IMR-90 (cell line): ENCODE data around the gene C13orf42. TPM values are rescaled to one million over a fixed set of nuclear protein-coding genes. Genes with fewer than 3 reads are reported as not detected.

Experiments used
- ATAC-seq: fragments of 200-7000 bp; cut with Tn5 transposase; 2 replicates; pipeline ENCODE4 v1.9.1; 2020; ENCODE audit warnings: low read depth, mild to moderate bottlenecking, moderate library complexity
- BruUV-seq: library from RNA; stranded (reverse); fragments of 400-500 nt; replicated peaks from 2 replicates; lab custom pipeline; 2021; lab: Mats Ljungman, UMichigan
- CTCF ChIA-PET: fragments of 300-600 bp; formaldehyde crosslinking; extraction: SDS; loops from one replicate; lab custom pipeline; 2021; ENCODE audit warnings: antibody characterized with exemption; lab: Yijun Ruan, JAX
- POLR2A ChIA-PET: fragments of 300-600 bp; sonication (Branson Sonifier 250); formaldehyde crosslinking; loops from one replicate; lab custom pipeline; 2022; ENCODE audit warnings: antibody characterized with exemption; ENCODE audit not compliant: unreplicated experiment; lab: Charles Lee
- DNase-seq: peaks from one replicate; pipeline ENCODE4 v3.0.0; 2013
- H2AFZ ChIP-seq: replicated peaks from 2 replicates; pipeline ENCODE3; 2013; ENCODE audit warnings: low read length, mild to moderate bottlenecking; ENCODE audit not compliant: poor library complexity
- H2AK5ac ChIP-seq: 2 replicates; pipeline ENCODE4 v1.6.1; 2013; ENCODE audit warnings: low read depth, low read length, inconsistent platforms
- H2AK9ac ChIP-seq: replicated peaks from 2 replicates; pipeline ENCODE3; 2013; ENCODE audit warnings: mild to moderate bottlenecking, low read depth, low read length, moderate library complexity; ENCODE audit not compliant: poor library complexity
- H2BK120ac ChIP-seq: 2 replicates; pipeline ENCODE4 v1.6.1; 2013; ENCODE audit warnings: low read depth, low read length, inconsistent platforms
- H2BK15ac ChIP-seq: 3 replicates; pipeline ENCODE4 v1.6.1; 2013; ENCODE audit warnings: low read depth, low read length, inconsistent platforms
- H2BK20ac ChIP-seq: 2 replicates; pipeline ENCODE4 v1.6.1; 2013; ENCODE audit warnings: low read depth, mild to moderate bottlenecking, inconsistent platforms, low read length, moderate library complexity
- H2BK5ac ChIP-seq: 2 replicates; pipeline ENCODE4 v1.6.1; 2013; ENCODE audit warnings: mild to moderate bottlenecking, low read depth, low read length, inconsistent platforms; ENCODE audit not compliant: poor library complexity, severe bottlenecking
- H3K14ac ChIP-seq: replicated peaks from 2 replicates; pipeline ENCODE4 v1.6.1; 2013; ENCODE audit warnings: low read depth, low read length, inconsistent platforms
- H3K18ac ChIP-seq: 2 replicates; pipeline ENCODE4 v1.6.1; 2013; ENCODE audit warnings: low read depth, low read length, control low read depth
- H3K23ac ChIP-seq: 2 replicates; pipeline ENCODE4 v1.6.1; 2013; ENCODE audit warnings: low read depth, low read length, inconsistent platforms
- H3K27ac ChIP-seq: 2 replicates; pipeline ENCODE4 v1.5.1; 2013; ENCODE audit warnings: mild to moderate bottlenecking, control low read depth, low read length; ENCODE audit not compliant: insufficient read depth
- H3K27me3 ChIP-seq: 2 replicates; pipeline ENCODE4 v1.6.1; 2013; ENCODE audit warnings: low read length; ENCODE audit not compliant: control insufficient read depth, insufficient read depth
- H3K36me3 ChIP-seq: 2 replicates; pipeline ENCODE4 v1.6.1; 2013; ENCODE audit warnings: low read length, mixed read lengths; ENCODE audit not compliant: control insufficient read depth, insufficient read depth
- H3K4ac ChIP-seq: 2 replicates; pipeline ENCODE4 v1.6.1; 2013; ENCODE audit warnings: low read depth, low read length, inconsistent platforms
- H3K4me1 ChIP-seq: 2 replicates; pipeline ENCODE4 v1.6.1; 2013; ENCODE audit warnings: low read length, mixed read lengths; ENCODE audit not compliant: control insufficient read depth, insufficient read depth
- H3K4me2 ChIP-seq: 2 replicates; pipeline ENCODE4 v1.6.1; 2013; ENCODE audit warnings: low read depth, mild to moderate bottlenecking, control low read depth, low read length, moderate library complexity
- H3K4me3 ChIP-seq: 2 replicates; pipeline ENCODE4 v1.5.1; 2013; ENCODE audit warnings: low read depth, mild to moderate bottlenecking, control low read depth, low read length, moderate library complexity; ENCODE audit not compliant: insufficient read depth
- H3K56ac ChIP-seq: 2 replicates; pipeline ENCODE4 v1.6.1; 2013; ENCODE audit warnings: low read length, inconsistent platforms; ENCODE audit not compliant: insufficient read depth; ENCODE audit errors: extremely low read depth
- H3K79me1 ChIP-seq, 2 experiments: 2 replicates each; pipeline ENCODE4 v1.6.1; 2013; ENCODE audit warnings: low read length in 2 of 2, inconsistent platforms in 1 of 2, low read depth in 1 of 2
- H3K9ac ChIP-seq: 2 replicates; pipeline ENCODE4 v1.6.1; 2013; ENCODE audit warnings: low read depth, low read length, control low read depth
- H3K9me1 ChIP-seq: 2 replicates; pipeline ENCODE4 v1.6.1; 2013; ENCODE audit warnings: low read length, inconsistent platforms; ENCODE audit not compliant: insufficient read depth
- H3K9me3 ChIP-seq: 2 replicates; pipeline ENCODE4 v1.6.1; 2013; ENCODE audit warnings: low read length; ENCODE audit not compliant: control insufficient read depth, insufficient read depth
- H4K20me1 ChIP-seq: 2 replicates; pipeline ENCODE4 v1.6.1; 2013; ENCODE audit warnings: low read length, inconsistent platforms; ENCODE audit not compliant: insufficient read depth
- H4K5ac ChIP-seq: 2 replicates; pipeline ENCODE4 v1.6.1; 2013; ENCODE audit warnings: mild to moderate bottlenecking, low read depth, low read length, control low read depth
- H4K8ac ChIP-seq, 2 experiments: 2 replicates each; pipeline ENCODE4 v1.6.1; 2013; ENCODE audit warnings: low read depth in 2 of 2, low read length in 2 of 2, control low read depth in 1 of 2, inconsistent platforms in 1 of 2
- H4K91ac ChIP-seq: 2 replicates; pipeline ENCODE4 v1.6.1; 2013; ENCODE audit warnings: low read depth, low read length, inconsistent platforms; ENCODE audit not compliant: insufficient read depth
- MAFK ChIP-seq: IDR thresholded peaks from 2 replicates; pipeline ENCODE4 v1.6.1; 2012; ENCODE audit warnings: low read depth, low read length, improper control_type of control experiment
- MAZ ChIP-seq: IDR thresholded peaks from 2 replicates; pipeline ENCODE4 v1.6.1; 2012; ENCODE audit warnings: low read depth, mild to moderate bottlenecking, low read length, improper control_type of control experiment, moderate library complexity, borderline replicate concordance
- MXI1 ChIP-seq: IDR thresholded peaks from 2 replicates; pipeline ENCODE4 v1.6.1; 2012; ENCODE audit warnings: low read depth, mild to moderate bottlenecking, low read length, moderate library complexity, borderline replicate concordance
- NFE2L2 ChIP-seq: fragments of 150-350 bp; IDR thresholded peaks from 2 replicates; pipeline ENCODE4 v1.6.1; 2016; ENCODE audit warnings: low read depth, mild to moderate bottlenecking, low read length
- RAD21 ChIP-seq: IDR thresholded peaks from 2 replicates; pipeline ENCODE4 v1.6.1; 2012; ENCODE audit warnings: low read length, improper control_type of control experiment
- RFX5 ChIP-seq: IDR thresholded peaks from 2 replicates; pipeline ENCODE4 v1.8.0; 2012; ENCODE audit warnings: low read depth, mild to moderate bottlenecking, low read length, moderate library complexity
- WGBS, 2 experiments: methylation state at CpG; one replicate each; pipeline versions ENCODE4 v1.1.5 to v1.1.7; 2013; ENCODE audit warnings: missing lambda C conversion rate in 2 of 2; ENCODE audit not compliant: insufficient read length in 1 of 2; ENCODE audit errors: extremely low coverage in 2 of 2; 5-methylcytosine and 5-hydroxymethylcytosine counted together
- dilution Hi-C: fragments of 300-500 bp; cut with HindIII; formaldehyde crosslinking; loops from one replicate; pipeline ENCODE4 v1.14.3; 2018; ENCODE audit warnings: low sequenced_read_pairs; ENCODE audit not compliant: unreplicated experiment
- in situ Hi-C: fragments of 300-500 bp; cut with MboI; formaldehyde crosslinking; loops from 3 replicates; pipeline ENCODE4 v1.14.3; 2019; ENCODE audit warnings: low sequenced_read_pairs, inconsistent platforms, mixed read lengths
- intact Hi-C: fragments of 100-400 bp; cut with micrococcal nuclease; formaldehyde crosslinking; loops from 2 replicates; pipeline ENCODE4 v1.10.0; 2022
- polyA plus RNA-seq, 3 experiments: library from polyadenylated mRNA; depleted of rRNA; stranded (reverse); fragments of >200 nt; gene quantifications; 2 replicates each; pipeline ENCODE4 v1.2.3, GENCODE V29; 2012; ENCODE audit warnings: low replicate concordance in 1 of 3
- total RNA-seq: library from RNA; depleted of rRNA; stranded (reverse); fragments of >200 nt; gene quantifications from 2 replicates; pipeline ENCODE4 v1.2.3, GENCODE V29; 2012
- TF ChIP-seq, protein P1 (sequence below): fragments of 150-350 bp; IDR thresholded peaks from 2 replicates; pipeline ENCODE4 v1.6.1; 2017; ENCODE audit warnings: mild to moderate bottlenecking, antibody characterized with exemption, low read length, low read depth
- TF ChIP-seq, protein P2 (sequence below): conservative IDR thresholded peaks from 2 replicates; pipeline ENCODE4 v1.5.1; 2012; ENCODE audit warnings: mild to moderate bottlenecking, low read depth, low read length, improper control_type of control experiment

C13orf42 gene
- total and polyA plus RNA-seq, 2 of the 4 experiments (the other 2 are of a cell fraction), result not detected

DNA sequence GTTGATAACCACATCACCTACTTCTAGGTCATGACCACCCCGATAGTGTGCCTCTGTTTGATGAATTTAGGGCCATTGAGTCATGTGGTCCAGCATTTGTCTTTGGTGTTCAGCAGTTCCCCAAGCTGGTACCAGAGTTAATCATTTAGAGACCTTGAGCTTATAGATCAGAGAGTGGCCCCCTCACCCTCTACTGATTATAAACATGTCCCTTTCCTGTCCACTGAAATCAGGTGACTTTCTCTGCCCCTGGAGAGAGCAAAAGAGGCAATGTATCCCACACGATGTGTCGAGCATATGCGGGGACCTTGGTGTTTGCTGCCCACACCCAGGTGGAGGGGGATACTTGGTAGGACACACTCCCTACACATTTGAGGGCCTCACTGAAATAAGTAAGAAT is 46.3 kb downstream of the C13orf42 start:
- ChIA-PET CTCF (no interaction called here), POLR2A (no interaction called here)
- Histone ChIP-seq H2AK9ac (no peak overlapping the region), H3K4me1 (peaks cover 1% of the 10 kb centered on the region; the same call in 1 of the 2 replicates), H4K8ac (no peak overlapping the region), H4K20me1 (no peaks in the 10 kb centered on the region), H3K9me1 (no peaks in the 10 kb centered on the region), H3K9ac (no peak overlapping the region), H3K79me1 (no peaks in the 10 kb centered on the region), H3K4me3 (no peak overlapping the region), H4K91ac (no peak overlapping the region), H3K27me3 (peaks cover 45% of the 10 kb centered on the region), H3K14ac (no peak overlapping the region), H2BK120ac (no peak overlapping the region), H3K9me3 (no peaks in the 10 kb centered on the region), H4K5ac (no peak overlapping the region), H2BK20ac (no peak overlapping the region), H2AFZ (no peak overlapping the region), H2AK5ac (no peak overlapping the region), H3K18ac (no peak overlapping the region), H2BK5ac (no peak overlapping the region), H3K23ac (no peak overlapping the region), H3K36me3 (no peaks in the 10 kb centered on the region), H3K4ac (no peak overlapping the region), H3K4me2 (no peak overlapping the region), H3K27ac (no peak overlapping the region), H3K56ac (no peak overlapping the region), H2BK15ac (no peak overlapping the region)
- BruUV-seq, result no TSS peak
- DNase-seq (no peak), ATAC-seq (no peak)
- TF ChIP-seq RAD21, result no peak
- TF ChIP-seq, protein P1, sequence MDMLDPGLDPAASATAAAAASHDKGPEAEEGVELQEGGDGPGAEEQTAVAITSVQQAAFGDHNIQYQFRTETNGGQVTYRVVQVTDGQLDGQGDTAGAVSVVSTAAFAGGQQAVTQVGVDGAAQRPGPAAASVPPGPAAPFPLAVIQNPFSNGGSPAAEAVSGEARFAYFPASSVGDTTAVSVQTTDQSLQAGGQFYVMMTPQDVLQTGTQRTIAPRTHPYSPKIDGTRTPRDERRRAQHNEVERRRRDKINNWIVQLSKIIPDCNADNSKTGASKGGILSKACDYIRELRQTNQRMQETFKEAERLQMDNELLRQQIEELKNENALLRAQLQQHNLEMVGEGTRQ, result no peak
- no peak for TF ChIP-seq MAZ
- TF ChIP-seq, protein P2, sequence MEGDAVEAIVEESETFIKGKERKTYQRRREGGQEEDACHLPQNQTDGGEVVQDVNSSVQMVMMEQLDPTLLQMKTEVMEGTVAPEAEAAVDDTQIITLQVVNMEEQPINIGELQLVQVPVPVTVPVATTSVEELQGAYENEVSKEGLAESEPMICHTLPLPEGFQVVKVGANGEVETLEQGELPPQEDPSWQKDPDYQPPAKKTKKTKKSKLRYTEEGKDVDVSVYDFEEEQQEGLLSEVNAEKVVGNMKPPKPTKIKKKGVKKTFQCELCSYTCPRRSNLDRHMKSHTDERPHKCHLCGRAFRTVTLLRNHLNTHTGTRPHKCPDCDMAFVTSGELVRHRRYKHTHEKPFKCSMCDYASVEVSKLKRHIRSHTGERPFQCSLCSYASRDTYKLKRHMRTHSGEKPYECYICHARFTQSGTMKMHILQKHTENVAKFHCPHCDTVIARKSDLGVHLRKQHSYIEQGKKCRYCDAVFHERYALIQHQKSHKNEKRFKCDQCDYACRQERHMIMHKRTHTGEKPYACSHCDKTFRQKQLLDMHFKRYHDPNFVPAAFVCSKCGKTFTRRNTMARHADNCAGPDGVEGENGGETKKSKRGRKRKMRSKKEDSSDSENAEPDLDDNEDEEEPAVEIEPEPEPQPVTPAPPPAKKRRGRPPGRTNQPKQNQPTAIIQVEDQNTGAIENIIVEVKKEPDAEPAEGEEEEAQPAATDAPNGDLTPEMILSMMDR, result no peak
- no peak for TF ChIP-seq MXI1
- no peak for TF ChIP-seq NFE2L2
- TF ChIP-seq RFX5, result no peak
- TF ChIP-seq MAFK, result no peak
- intact Hi-C loops (no loop called here), in situ Hi-C loops (loop anchor here (25.0 kb wide), 1 partner anchor 1402 kb away; no protein-coding TSS in a partner anchor), dilution Hi-C loops (no loop called here)
- no CpG with 5 or more reads among the region's 4 CpGs for WGBS, 2 experiments
